Activated CD4-positive, alpha-beta T cell treated with anti-CD3 and anti-CD28 coated beads for 4 hours (primary cell): ENCODE measurements around the gene ARMC10.
"Not testable (repeated sequence)": the region's sequence is repeated elsewhere in the genome, so short reads cannot be mapped to it uniquely, and the experiment has no call there.

Experiments used
- DNase-seq, 2 donors: peaks; one replicate each; pipeline ENCODE4 v3.0.0-alpha.2; 2020

ARMC10 gene

GRCh38 chr7:103129702-103130549 is 55.0 kb downstream of the ARMC10 start:
- no peak for DNase-seq

- DNase-seq = no peak
Observed at GRCh38 chr7:103130901-103131624, 56.1 kb downstream of the ARMC10 start.

DNA sequence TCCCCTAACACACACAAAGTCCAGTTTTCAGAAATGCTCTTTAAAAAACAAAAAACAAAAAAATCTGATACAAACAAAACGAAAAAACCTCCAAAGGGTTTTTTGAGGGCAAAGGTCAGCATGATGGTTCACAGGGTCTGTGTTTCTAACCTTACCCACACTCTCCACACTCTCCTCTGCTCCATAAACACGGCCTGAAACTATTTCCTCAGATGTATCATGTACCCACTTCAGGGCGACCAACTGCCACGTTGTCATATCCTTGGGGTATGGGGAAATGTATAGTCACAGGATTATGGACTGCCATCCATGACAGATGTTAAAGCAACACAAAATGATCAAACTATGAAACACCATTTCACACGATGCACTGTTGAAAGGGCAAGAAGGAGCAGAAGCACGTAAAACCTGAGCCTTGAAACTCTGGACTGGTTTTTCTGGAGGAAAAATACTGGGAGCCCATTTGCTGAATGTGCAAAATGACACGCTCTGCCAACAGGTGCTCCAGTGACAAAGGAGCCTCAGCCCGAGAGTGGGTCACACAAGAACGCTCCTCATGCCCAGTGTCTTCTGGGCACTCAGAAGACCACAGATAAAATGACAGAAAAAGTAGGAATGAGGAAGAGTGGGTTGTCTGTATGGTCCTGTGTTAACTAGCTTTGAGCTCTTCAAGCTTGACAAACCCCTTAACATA is 58.2 kb downstream of the ARMC10 start:
- no peak for DNase-seq

GRCh38 chr7:103134836-103135554 is 60.1 kb downstream of the ARMC10 start:
- no peak for DNase-seq

DNA sequence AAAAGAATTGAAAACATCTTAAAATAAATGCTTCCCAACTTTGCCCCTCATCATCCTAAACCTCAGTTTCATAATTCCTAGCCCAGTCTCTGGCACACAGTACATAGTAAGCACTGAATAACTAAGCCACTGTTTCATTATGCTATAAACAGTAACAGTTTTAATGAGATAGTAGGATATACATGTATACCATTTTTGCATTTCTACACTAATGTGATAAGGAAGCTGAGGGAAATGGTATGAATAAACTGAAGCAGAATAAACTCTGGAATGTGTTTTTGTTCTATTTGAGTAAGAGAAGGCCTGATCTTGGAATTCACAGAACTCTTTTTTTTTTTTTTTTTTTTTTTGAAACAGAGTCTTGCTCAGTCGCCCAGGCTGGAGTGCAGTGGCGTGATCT is 65.1 kb downstream of the ARMC10 start:
- no peak for DNase-seq

DNA sequence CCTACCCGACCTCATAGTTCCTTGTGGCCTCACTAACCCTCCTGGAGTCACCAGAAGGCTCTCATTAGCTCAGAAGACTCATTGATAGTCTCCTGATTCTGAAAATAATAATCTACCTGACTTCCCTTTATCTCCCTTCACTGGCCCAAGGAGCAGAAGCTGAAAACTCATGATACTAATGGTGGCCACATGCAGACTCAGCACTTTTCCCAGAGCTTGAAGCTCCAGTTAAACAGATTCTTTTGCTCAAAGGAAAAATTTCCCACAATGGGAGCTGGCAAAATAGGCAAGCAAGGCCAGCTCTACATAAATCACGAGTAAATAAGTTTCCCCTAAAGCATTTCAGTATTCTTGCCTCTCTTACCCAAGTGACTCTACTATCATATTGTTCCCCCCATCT is 65.7 kb downstream of the ARMC10 start:
- DNase-seq = no peak

- DNase-seq = no peak
Observed at GRCh38 chr7:103141753-103142404, 66.9 kb downstream of the ARMC10 start.

- DNase-seq = no peak
Observed at GRCh38 chr7:103142494-103142893, 67.6 kb downstream of the ARMC10 start.

DNA sequence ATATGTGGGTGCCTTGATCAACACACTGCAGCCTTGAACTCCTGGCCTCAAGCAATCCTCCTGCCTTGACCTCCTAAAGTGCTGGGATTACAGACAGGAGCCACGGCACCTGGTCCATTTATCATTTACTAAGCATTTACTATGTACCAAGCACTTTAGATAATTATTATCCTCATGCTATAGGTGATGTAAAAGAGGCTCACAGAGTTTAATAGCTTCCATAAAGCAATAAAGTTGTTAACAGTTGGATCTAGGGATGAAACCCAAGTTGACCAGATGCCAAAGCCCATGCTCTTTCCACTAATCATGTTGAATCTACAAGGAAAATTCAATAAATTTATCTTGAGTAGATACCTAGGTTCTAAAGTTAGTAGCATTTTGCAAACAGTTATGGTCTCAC is 68.9 kb downstream of the ARMC10 start:
- no peak for DNase-seq

DNA sequence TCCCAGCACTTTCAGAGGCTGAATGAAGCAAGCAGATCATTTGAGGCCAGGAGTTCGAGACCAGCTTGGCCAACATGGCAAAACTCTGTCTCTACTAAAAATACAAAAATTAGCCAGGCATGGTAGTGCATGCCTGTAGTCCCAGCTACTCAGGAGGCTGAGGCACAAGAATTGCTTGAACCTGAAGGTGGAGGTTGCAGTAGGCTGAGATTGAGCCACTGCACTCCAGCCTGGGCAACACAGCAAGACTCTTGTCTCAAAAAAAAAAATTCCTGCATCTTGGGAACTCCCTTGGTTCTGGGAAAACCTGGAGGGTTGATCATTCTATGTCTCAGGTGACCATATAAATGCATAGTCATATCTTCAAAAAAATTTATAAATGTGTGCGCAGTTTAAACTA is 69.8 kb downstream of the ARMC10 start:
- not testable (repeated sequence) for DNase-seq

DNA sequence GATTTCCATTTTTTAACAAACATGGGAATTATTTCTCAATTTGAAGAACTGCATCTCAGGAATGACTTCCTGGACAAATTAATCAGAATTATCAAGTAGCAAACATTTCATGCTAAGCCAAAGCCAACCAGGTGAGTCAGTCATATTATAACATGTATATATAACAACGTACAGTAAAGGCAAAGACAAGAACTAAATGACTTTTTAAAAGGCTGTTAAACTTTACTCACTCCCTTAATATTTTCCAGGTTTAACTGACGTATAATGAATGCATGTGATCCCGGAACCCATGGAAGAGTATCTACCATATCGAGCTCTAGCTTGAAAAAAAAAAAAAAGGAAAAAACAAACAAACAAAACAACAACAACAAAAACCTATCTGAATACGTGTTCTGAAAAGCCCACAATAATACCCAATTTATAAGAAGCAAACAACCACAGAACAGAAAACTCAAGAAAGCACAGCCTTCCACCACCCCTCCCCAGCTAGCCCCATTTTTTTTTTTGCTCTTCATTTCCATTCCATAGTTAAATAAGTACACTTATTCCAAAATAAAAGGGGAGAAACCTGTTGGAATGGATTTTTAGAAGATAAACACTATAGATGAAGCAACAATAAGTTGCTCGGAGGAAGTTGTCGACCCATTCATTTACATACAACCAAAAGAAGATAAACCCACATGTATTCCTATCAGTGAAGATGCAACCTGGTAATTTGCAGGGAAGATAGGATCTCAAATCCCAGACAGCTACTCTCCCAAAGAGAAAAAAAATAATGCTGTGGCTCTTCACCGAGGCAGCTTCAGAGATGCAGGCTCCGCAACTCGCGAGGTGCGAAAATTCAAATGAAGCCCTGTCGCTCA is 73.4 kb downstream of the ARMC10 start:
- DNase-seq = no peak
